ENCODE data around the gene TMEM119.

DNA sequence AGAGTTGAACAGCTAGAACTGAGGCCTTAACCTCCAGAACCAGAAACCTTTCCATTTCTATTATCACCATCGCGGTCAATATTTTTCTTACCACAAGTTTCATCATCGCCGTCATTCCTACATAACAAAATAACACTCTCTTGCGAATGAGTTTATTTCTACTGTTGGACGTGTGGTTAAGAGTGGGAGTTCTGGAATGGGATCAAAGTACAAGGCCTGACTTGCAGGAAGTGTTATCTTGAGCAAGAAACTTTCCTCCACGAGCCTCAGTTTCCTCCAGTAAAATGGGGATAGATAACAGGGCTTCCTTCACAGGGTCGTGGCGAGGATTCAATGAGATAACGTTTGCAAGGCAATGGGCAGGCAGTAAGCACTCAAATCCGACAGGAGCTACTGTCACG, 37.6 kb downstream of the TMEM119 start:
- TF ChIP-seq, protein P1, sequence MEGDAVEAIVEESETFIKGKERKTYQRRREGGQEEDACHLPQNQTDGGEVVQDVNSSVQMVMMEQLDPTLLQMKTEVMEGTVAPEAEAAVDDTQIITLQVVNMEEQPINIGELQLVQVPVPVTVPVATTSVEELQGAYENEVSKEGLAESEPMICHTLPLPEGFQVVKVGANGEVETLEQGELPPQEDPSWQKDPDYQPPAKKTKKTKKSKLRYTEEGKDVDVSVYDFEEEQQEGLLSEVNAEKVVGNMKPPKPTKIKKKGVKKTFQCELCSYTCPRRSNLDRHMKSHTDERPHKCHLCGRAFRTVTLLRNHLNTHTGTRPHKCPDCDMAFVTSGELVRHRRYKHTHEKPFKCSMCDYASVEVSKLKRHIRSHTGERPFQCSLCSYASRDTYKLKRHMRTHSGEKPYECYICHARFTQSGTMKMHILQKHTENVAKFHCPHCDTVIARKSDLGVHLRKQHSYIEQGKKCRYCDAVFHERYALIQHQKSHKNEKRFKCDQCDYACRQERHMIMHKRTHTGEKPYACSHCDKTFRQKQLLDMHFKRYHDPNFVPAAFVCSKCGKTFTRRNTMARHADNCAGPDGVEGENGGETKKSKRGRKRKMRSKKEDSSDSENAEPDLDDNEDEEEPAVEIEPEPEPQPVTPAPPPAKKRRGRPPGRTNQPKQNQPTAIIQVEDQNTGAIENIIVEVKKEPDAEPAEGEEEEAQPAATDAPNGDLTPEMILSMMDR (IDR thresholded peaks at IDR 0.05), result no peak
- no peak for TF ChIP-seq EP300 (IDR thresholded peaks at IDR 0.05)

Data from tibial nerve (tissue), 4 donors.